ENCODE measurements around the gene CCDC121.

DNA sequence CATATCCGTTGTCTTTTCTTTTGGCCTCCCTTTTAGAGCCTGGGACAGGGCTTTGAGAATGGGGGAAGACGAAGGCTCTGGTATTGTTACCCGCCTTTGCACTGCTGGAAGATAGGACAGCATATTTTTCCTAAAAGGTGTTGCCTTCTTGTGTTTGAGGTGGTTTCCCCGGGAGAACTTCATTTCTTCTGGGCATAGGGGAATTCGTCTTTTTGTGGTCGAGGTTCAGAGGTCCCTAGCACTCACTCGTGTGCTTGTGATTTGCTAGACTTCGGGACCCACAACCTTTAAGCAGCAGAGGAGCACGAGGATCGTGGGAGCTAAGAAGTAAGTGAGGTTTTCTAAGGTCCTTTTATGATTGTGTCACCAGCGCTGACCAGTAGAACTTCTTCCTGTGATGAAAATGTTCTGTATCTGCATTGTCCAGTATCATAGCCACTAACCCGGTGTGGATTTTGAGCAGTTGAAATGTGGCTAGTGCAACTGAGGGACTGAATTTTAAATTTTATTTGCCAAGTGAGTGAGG is 45.4 kb downstream of the CCDC121 start:
- no peak for TF ChIP-seq ELK1 (IDR thresholded peaks at IDR 0.05; ENCODE audit: low read depth, low read length)
- TF ChIP-seq, protein P1, sequence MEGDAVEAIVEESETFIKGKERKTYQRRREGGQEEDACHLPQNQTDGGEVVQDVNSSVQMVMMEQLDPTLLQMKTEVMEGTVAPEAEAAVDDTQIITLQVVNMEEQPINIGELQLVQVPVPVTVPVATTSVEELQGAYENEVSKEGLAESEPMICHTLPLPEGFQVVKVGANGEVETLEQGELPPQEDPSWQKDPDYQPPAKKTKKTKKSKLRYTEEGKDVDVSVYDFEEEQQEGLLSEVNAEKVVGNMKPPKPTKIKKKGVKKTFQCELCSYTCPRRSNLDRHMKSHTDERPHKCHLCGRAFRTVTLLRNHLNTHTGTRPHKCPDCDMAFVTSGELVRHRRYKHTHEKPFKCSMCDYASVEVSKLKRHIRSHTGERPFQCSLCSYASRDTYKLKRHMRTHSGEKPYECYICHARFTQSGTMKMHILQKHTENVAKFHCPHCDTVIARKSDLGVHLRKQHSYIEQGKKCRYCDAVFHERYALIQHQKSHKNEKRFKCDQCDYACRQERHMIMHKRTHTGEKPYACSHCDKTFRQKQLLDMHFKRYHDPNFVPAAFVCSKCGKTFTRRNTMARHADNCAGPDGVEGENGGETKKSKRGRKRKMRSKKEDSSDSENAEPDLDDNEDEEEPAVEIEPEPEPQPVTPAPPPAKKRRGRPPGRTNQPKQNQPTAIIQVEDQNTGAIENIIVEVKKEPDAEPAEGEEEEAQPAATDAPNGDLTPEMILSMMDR (IDR thresholded peaks at IDR 0.05 in 2 of 3, conservative IDR thresholded peaks at IDR 0.05 in 1 of 3; ENCODE audit: control insufficient read depth in 2 of 3, extremely low read depth in 1 of 3, insufficient read depth in 1 of 3, low read depth in 3 of 3, low read length in 3 of 3) = no peak

All from GM12878 (cell line).